Prostate gland (tissue), 1 donor: ENCODE measurements around the gene SGPP1.
"Not testable (repeated sequence)": the region's sequence is repeated elsewhere in the genome, so short reads cannot be mapped to it uniquely, and the experiment has no call there.

Experiments used
- POLR2A ChIP-seq: fragments of 450-650 bp; IDR thresholded peaks from one replicate; pipeline ENCODE4 v1.6.1; 2016; ENCODE audit warnings: antibody characterized with exemption, mild to moderate bottlenecking
- POLR2AphosphoS5 ChIP-seq: sonication (generic); formaldehyde crosslinking; IDR thresholded peaks from one replicate; pipeline ENCODE4 v1.6.1; 2017; ENCODE audit warnings: antibody characterized with exemption

- not testable (repeated sequence) for TF ChIP-seq POLR2AphosphoS5, POLR2A
These were observed 91.7 kb downstream of the SGPP1 start for GRCh38 chr14:63636094-63636635.
